RWPE2 (cell line): ENCODE data around the gene SH3PXD2B.

Experiments used
- ATAC-seq: fragments of 200-7000 bp; cut with Tn5 transposase; 3 replicates; pipeline ENCODE4 v1.9.1; 2021; ENCODE audit warnings: low read depth
- DNase-seq: peaks from one replicate; pipeline ENCODE4 v3.0.0-alpha.2; 2020; ENCODE audit warnings: low spot score
- H3K27ac ChIP-seq: fragments of 450-650 bp; 2 replicates; pipeline ENCODE4 v1.5.1; 2017; ENCODE audit warnings: mild to moderate bottlenecking; ENCODE audit not compliant: poor library complexity, severe bottlenecking
- H3K27me3 ChIP-seq: fragments of 250-450 bp; sonication (Bioruptor Pico); 2 replicates; pipeline ENCODE4 v1.5.1; 2021; ENCODE audit warnings: mild to moderate bottlenecking, moderate library complexity; ENCODE audit not compliant: insufficient read depth, poor library complexity, severe bottlenecking
- H3K36me3 ChIP-seq: fragments of 250-450 bp; sonication (Bioruptor Pico); 2 replicates; pipeline ENCODE4 v1.5.1; 2020; ENCODE audit warnings: low read depth, mild to moderate bottlenecking, moderate library complexity
- H3K4me1 ChIP-seq: fragments of 250-450 bp; sonication (Bioruptor Pico); 2 replicates; pipeline ENCODE4 v1.5.1; 2021; ENCODE audit warnings: mild to moderate bottlenecking, moderate library complexity; ENCODE audit not compliant: insufficient read depth, poor library complexity, severe bottlenecking
- H3K4me3 ChIP-seq: fragments of 250-450 bp; sonication (Bioruptor Pico); 2 replicates; pipeline ENCODE4 v1.5.1; 2021; ENCODE audit warnings: mild to moderate bottlenecking, moderate library complexity; ENCODE audit not compliant: severe bottlenecking
- H3K9me3 ChIP-seq: fragments of 250-450 bp; sonication (Bioruptor Pico); 2 replicates; pipeline ENCODE4 v1.5.1; 2021; ENCODE audit warnings: mild to moderate bottlenecking, moderate library complexity; ENCODE audit not compliant: severe bottlenecking
- CTCF ChIP-seq: fragments of 450-650 bp; IDR thresholded peaks from one replicate; pipeline ENCODE4 v1.5.1; 2017; ENCODE audit warnings: mild to moderate bottlenecking, moderate library complexity; ENCODE audit not compliant: poor library complexity, severe bottlenecking

The SH3PXD2B gene

GRCh38 chr5:172421020-172421419 lies 33.3 kb downstream of the SH3PXD2B start:
- peaks cover 39% of the 10 kb centered on the region for H3K4me1 ChIP-seq
- ATAC-seq = no peak
- H3K27ac ChIP-seq = peak overlapping the region; percentile 77

GRCh38 chr5:172420235-172420939 lies 33.9 kb downstream of the SH3PXD2B start:
- peak overlapping the region; percentile 77 for H3K27ac ChIP-seq
- H3K4me3 ChIP-seq = peak overlapping the region; percentile 9
- TF ChIP-seq CTCF = no peak
- H3K9me3 ChIP-seq = no peaks in the 10 kb centered on the region
- no peaks in the 10 kb centered on the region for H3K27me3 ChIP-seq
- peaks cover 38% of the 10 kb centered on the region for H3K36me3 ChIP-seq
- DNase-seq (peak; percentile 94), ATAC-seq (peak; percentile 87)
- peaks cover 39% of the 10 kb centered on the region for H3K4me1 ChIP-seq

More at GRCh38 chr5:172421020-172421419, 33.3 kb downstream of the SH3PXD2B start:
- Histone ChIP-seq H3K36me3 (peaks cover 38% of the 10 kb centered on the region), H3K9me3 (no peaks in the 10 kb centered on the region), H3K4me3 (no peak overlapping the region), H3K27me3 (no peaks in the 10 kb centered on the region)
- DNase-seq = no peak
- no peak for TF ChIP-seq CTCF

- Histone ChIP-seq H3K27me3 (no peaks in the 10 kb centered on the region), H3K4me3 (no peak overlapping the region), H3K4me1 (peaks cover 49% of the 10 kb centered on the region), H3K9me3 (no peaks in the 10 kb centered on the region), H3K36me3 (peaks cover 38% of the 10 kb centered on the region), H3K27ac (peak overlapping the region; percentile 77)
- ATAC-seq = peak; percentile 14
- DNase-seq = peak; percentile 87
- no peak for TF ChIP-seq CTCF
Observed at GRCh38 chr5:172418862-172419814, 35.2 kb downstream of the SH3PXD2B start.

GRCh38 chr5:172417983-172418630 lies 36.2 kb downstream of the SH3PXD2B start:
- no peaks in the 10 kb centered on the region for H3K27me3 ChIP-seq
- H3K27ac ChIP-seq = peak overlapping the region; percentile 77
- H3K9me3 ChIP-seq = no peaks in the 10 kb centered on the region
- peaks cover 38% of the 10 kb centered on the region for H3K36me3 ChIP-seq
- DNase-seq (peak; percentile 92), ATAC-seq (peak; percentile 66)
- H3K4me3 ChIP-seq = no peak overlapping the region
- TF ChIP-seq CTCF = peak; percentile 13
- peaks cover 60% of the 10 kb centered on the region for H3K4me1 ChIP-seq
